Measurements from ENCODE around the gene GAREM1.

Gene GAREM1

DNA sequence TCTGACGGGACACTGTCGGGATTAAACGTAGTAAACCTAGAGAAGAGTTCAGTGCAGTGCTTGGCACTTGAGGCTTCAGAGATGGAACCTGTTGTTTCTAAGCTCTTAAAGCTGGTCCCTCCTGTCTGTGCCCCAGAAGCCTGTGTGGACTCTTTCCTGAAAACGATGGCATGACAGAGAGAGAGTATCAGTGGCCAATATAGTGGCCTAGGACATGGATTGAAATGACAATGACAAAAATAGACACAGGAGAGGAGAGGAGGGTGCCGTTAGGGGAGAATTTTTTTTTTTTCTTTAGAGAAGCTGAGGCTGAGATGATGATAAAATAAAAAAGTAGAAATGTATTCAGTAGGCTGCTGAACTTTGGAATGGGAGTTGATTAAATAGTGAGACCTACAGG lies 138.0 kb downstream of the GAREM1 start:
- in situ Hi-C loops (cut with MboI; ENCODE audit: low sequenced_read_pairs): no loop called here

DNA sequence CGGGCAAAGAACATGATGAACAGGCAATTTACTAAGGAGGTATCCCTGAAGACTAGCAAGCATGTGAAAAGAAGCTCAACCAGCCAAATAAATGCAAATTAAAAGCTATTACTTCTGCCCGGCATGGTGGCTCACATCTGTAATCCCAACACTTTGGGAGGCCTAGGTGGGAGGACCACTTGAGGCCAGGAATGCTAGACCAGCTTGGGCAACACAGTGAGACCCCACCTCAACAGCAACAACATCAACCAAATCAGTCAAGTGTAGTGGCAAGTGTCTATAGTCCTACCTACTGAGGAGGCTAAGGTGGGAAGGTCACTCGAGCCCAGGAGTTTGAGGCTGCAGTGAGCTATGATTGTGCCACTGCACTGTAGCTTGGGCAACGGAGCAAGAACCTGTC lies 141.7 kb downstream of the GAREM1 start:
- in situ Hi-C loops (cut with MboI; ENCODE audit: low sequenced_read_pairs): no loop called here

DNA sequence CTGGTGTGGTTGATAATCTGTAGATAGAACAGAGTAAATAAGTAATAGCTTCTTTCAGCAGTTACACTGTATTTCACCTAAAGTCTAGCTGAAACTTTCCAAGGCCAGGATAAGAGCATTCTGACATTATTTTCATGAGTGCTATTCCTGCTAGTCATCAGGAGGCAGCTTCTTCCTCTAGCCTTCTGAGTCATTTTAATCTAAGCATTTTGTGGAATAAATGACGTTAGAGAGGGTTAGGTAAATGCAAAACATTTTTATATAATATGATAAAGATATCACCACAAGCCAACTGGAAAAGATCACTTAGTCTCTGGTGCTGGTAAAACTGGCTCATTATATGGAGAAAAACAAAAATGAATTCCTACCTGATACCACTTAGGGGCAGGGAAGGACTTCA lies 142.3 kb downstream of the GAREM1 start:
- in situ Hi-C loops (cut with MboI; ENCODE audit: low sequenced_read_pairs): no loop called here

DNA sequence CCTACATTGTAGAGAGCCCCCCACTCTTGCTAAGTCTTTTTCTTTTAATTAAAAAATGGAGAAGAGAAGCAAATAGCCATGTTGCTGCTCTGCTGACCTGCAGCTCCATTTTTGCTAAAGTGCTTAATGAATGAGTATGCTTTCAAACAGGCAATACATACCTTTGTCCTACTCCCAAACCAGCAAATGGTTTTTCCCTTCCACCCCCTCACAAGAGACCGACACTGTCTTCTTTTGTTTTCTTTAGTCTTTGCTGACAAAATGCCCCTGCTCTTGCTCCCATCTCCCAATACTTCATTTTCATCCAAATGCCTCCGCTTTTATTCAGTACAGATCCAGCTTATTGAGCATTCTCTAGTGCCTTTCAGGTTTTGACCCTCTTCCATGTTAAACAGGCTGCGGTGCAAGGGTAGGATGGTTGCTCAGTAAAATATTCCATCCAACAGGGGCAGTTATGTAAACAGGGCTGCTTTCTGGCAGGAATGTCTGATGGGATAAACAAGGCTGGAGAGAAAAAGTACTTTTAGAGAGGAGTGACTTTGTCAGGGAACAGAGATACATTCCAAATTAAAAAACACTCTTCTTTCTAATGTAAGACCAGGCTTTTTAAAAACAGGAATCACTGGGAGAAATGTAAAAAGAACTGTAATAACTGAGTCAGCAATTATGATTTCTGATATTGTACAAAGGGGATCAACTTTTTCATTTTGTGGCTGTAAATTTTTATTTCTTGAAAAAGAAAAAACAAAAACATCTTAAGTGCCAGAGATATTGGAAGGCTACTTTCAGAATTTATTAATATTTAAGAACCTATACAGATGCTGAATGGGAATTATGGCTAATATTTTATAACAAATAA lies 144.0 kb downstream of the GAREM1 start:
- in situ Hi-C loops (cut with MboI; ENCODE audit: low sequenced_read_pairs): no loop called here

DNA sequence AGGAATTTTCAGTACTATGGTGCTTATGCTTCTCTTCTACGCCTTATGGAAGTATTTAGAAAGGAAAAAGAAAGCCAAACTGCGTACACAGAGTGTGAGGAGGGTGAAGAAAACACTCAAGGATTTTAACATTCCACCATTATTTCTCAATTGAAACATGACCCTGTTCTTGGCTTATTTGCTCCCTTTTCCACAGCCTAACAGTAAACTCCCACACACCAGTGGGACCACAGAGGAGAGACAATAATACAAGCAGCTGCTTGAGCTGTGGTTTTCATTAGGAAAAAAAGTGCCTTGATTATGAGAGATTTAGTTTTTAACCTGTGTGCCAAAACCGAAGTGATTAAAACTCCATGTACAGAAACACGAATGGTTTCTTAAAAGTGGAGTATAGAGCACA lies 146.5 kb downstream of the GAREM1 start:
- in situ Hi-C loops (cut with MboI; ENCODE audit: low sequenced_read_pairs): no loop called here

DNA sequence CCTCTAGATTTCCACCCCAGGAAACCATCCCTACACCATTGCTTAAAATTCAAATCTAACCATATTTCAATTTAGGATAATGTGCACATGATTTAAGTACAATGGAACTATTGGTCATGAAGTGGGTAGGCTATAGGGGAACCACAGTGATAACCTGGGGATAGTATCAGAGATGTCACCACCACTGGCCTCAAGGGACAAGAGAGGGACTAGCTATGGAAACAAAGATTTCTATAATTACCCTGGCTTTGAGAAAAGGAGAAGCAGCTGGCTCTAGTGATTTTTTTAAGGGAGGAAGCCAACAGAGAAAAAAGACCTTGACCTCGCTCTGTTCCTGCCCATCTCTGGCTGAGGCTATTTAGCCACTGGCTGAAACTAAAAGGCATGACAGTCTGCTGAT lies 148.9 kb downstream of the GAREM1 start:
- in situ Hi-C loops (cut with MboI; ENCODE audit: low sequenced_read_pairs): no loop called here

GRCh38 chr18:32319084-32319483 lies 151.6 kb downstream of the GAREM1 start:
- in situ Hi-C loops (cut with MboI; ENCODE audit: low sequenced_read_pairs): no loop called here

- in situ Hi-C loops (cut with MboI; ENCODE audit: low sequenced_read_pairs): no loop called here
Observed at GRCh38 chr18:32318581-32318980, 152.1 kb downstream of the GAREM1 start.

DNA sequence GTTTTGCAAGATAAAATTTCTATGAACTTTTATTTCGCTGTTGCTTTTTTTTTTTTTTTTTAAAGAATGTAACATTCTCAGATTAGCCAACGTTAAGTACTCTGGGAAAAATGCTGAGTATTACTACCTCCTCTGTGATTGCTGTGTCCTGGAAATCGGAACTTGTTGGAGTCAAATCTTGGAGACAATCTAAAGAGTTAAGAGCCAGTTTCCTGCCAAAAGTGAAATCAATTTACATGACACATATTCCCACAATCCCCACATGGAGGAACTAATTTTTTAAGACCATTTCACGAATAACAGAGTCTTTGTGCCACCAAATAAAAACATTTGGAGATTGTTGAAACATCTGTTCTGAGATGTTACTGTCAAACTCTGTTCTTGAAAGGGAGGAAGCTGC lies 153.0 kb downstream of the GAREM1 start:
- in situ Hi-C loops (cut with MboI; ENCODE audit: low sequenced_read_pairs): no loop called here

- in situ Hi-C loops (cut with MboI; ENCODE audit: low sequenced_read_pairs): no loop called here
Observed at GRCh38 chr18:32315881-32316280, 154.8 kb downstream of the GAREM1 start.

- in situ Hi-C loops (cut with MboI; ENCODE audit: low sequenced_read_pairs): no loop called here
Observed at GRCh38 chr18:32310774-32311173, 159.9 kb downstream of the GAREM1 start.

DNA sequence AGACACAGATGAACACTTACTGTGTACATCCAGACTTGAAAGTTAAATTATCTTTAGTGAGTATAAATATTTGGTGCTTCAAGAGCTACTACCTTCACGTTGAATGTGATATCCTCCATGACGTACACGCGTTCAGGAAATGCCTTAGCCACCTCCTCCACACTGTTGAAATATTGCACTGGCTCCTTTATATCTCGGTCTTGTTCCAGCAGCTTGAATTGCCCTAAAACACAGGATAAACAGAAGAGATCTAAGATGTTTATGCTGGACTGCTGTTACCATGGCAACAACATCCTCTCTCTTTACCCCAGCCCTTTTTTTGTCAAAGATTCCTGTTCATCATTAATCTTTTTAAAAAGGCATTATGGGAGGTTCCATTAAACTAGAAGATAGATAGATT lies 160.6 kb downstream of the GAREM1 start:
- in situ Hi-C loops (cut with MboI; ENCODE audit: low sequenced_read_pairs): no loop called here

DNA sequence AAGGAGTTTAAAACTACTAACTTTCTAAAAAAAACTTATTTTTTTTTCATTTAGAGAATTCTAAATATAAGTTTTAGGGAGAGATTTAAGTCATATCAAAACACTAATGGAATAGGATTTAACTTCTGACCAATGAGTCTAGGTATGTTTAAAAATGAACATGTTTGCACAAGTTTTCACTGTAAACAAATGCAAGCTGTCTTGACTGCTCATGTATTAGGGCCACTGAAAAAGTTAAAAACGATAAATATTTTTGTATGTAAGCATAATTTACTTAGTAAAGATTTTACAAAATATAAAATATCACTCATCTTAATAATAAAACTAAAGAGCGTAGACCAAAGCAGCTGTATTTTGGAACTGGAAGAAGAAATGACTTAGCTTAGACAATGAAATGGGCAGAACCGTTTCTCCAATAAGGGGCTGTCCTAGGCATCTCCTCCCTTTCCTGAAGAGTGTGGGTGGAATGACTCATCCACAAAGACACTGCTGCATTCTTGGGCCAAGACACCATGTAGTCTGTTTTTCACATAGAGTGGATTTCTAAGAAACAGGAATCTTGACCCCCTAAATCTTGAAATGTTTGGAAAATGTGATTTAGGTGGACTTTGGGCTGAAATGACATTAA lies 162.1 kb downstream of the GAREM1 start:
- in situ Hi-C loops (cut with MboI; ENCODE audit: low sequenced_read_pairs): no loop called here

- in situ Hi-C loops (cut with MboI; ENCODE audit: low sequenced_read_pairs): no loop called here
Observed at GRCh38 chr18:32303400-32303799, 167.3 kb downstream of the GAREM1 start.

- in situ Hi-C loops (cut with MboI; ENCODE audit: low sequenced_read_pairs): no loop called here
Observed at GRCh38 chr18:32302806-32303205, 167.9 kb downstream of the GAREM1 start.

DNA sequence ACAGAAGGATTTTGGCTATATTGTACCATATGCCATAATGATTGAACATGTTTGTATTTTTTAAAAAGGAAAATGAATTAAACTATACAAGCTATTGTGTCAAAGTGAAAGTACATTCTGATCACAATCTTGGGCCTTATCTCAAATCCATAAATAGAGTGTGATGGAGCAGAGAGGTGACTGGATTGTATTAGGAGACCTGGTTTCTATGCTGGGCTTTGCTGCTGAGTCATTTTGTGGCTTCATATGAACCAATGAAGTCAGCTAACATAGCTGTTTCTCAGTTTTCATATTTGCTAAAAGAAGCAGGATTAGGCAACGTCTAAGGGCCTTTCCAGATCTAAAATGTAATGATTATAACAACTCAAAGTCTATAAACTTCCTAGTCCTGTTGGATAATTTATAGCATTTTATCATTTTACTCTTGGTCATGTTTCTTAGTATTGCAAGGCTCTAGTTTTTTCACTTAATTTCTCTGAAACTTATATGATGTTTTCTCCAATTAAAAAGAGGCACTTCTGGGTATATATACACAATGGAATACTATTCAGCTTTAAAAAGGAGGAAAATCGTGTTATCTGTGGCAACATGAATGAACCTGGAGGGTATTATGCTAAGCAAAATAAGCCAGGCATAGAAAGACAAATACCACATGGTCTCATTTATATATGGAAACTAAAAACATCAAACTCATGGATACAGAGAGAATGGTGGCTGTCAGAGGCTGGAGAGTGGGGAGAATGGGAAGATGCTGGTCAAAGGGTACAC lies 168.5 kb downstream of the GAREM1 start:
- in situ Hi-C loops (cut with MboI; ENCODE audit: low sequenced_read_pairs): no loop called here

DNA sequence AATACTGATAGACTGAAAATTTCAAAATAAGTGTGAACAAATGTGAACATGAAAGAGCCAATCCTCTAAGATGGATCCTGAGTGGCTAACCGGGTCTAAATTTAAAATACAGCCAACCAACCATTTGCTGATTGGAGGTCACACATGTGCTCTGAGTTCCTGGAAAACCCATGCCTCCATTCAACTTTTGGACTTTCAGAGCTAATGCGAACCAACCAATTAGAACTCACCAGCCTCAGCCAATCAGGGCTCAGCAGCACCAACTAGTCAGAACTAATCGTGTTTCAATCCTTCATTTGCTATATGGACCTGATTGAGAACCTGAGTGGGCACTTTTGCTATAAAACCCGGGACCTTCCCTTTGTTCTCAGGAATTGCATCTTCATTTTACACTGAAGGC lies 169.3 kb downstream of the GAREM1 start:
- in situ Hi-C loops (cut with MboI; ENCODE audit: low sequenced_read_pairs): no loop called here

DNA sequence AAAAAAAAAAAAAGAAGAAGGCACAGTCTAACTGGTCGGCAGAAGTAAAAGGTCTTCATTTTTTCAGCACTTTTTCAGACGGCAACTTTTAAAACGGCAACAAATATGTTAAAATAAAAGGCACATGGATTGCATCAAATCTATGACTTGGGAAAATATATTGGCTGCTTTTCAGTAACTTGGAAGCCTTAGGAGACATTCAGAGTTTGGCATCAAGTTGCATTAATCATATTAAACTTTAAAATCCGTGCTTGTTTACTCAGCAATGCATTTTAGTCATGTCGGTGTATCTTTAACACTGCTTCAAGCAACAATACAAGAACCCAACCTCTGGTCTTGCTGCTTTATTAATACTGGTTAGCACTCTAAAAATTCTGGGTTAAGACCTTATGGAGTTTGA lies 169.8 kb downstream of the GAREM1 start:
- in situ Hi-C loops (cut with MboI; ENCODE audit: low sequenced_read_pairs): no loop called here

DNA sequence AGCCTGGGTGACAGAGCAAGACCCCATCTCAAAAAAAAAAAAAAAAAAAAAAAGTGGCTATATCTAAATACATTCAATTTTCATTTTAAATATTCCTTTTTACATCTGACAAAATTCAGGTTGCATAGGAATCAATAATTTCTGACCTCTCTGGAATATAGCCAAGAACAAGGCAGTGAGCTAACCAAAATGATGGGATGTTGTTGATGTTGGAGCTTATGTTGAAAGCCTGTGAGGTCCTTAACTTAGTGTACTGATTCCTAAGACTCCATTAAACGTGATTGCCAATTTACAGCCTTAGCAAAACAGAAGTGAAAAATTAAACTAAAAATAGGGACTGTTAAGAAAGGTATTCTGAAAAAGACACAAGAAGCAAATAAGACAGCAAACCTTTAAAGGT lies 171.2 kb downstream of the GAREM1 start:
- in situ Hi-C loops (cut with MboI; ENCODE audit: low sequenced_read_pairs): no loop called here

DNA sequence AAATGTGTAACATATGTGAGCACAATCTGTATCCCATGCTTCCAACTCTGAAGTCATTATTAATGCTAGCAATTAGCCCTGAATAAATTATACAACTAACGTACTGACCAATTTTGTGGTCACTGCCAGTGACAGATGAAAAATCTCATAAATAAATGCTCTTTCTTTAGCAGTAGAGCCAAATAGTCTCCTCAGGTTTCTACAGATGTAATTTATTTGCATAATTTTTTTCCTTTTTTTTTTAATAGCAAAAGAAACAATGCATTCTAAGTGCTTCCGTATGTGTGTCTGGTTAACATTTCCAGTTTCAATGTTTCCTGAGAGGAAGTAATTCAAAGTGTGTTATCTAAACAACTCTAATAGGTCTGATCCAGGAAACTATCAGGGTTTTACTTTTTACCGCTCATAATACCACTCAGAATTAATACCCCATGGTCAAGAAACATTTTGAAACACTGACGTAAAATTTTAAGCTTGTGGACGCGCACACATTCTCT lies 172.5 kb downstream of the GAREM1 start:
- in situ Hi-C loops (cut with MboI; ENCODE audit: low sequenced_read_pairs): no loop called here

DNA sequence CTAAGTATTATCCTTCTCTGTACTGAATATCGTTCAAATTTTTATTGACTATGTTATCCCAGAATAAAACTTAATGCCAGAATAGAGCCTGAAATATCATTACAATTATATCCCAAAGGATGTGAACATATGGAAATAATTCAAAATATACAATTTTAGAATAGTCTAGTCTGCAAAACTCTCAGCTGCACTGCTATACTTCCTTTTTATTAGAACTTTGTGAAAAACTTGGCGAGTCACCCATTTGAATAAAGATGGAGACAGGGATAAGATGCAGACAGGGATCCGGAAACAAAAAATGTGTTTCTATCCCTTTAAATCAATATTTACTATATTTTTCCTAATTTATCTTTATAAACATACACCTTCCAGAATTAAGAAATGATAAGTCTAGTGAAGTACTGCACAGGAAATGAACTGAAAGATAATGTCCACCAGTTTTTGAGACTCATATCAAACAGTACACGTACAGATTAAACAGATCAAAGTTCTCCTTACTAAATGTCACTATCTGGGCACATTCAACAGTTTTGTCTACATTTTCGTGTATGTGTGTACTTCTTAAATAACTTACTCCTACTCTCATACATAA lies 173.0 kb downstream of the GAREM1 start:
- in situ Hi-C loops (cut with MboI; ENCODE audit: low sequenced_read_pairs): no loop called here
